H1 (cell line): ENCODE measurements around the gene NAA11. TPM values are rescaled to one million over a fixed set of nuclear protein-coding genes. Genes with fewer than 3 reads are reported as not detected.

ENCODE experiments used
- CTCF ChIA-PET: fragments of 300-600 bp; sonication (Branson Sonifier 250); formaldehyde crosslinking; loops from one replicate; lab custom pipeline; 2021; ENCODE audit not compliant: partially characterized antibody; lab: Charles Lee
- POLR2A ChIA-PET: fragments of 300-600 bp; sonication (Branson Sonifier 250); formaldehyde crosslinking; loops from one replicate; lab custom pipeline; 2021; ENCODE audit warnings: inconsistent platforms; ENCODE audit not compliant: partially characterized antibody; lab: Charles Lee
- DNase-seq, 2 experiments: peaks; one replicate each; pipeline versions ENCODE4 v3.0.0 to v3.0.0-alpha.2; 2010 to 2022; ENCODE audit warnings: low spot score in 2 of 2, low read depth in 1 of 2, mixed read lengths in 1 of 2
- FAIRE-seq: peaks from 2 replicates; lab custom pipeline; 2011; peaks lifted over from hg19 to GRCh38; lab: Jason Lieb, UNC
- H2AFZ ChIP-seq: 2 replicates; pipeline ENCODE4 v1.8.1; 2012; ENCODE audit warnings: low read length, inconsistent platforms
- H2AK5ac ChIP-seq: 2 replicates; pipeline ENCODE4 v1.6.1; 2013; ENCODE audit warnings: low read depth, low read length
- H2BK120ac ChIP-seq: replicated peaks from 2 replicates; pipeline ENCODE3; 2013; ENCODE audit warnings: low read depth, low read length, inconsistent platforms
- H2BK12ac ChIP-seq: 2 replicates; pipeline ENCODE4 v1.6.1; 2013; ENCODE audit warnings: low read depth, low read length
- H2BK15ac ChIP-seq: 2 replicates; pipeline ENCODE4 v1.6.1; 2013; ENCODE audit warnings: low read length
- H2BK20ac ChIP-seq: 2 replicates; pipeline ENCODE4 v1.6.1; 2013; ENCODE audit warnings: low read length
- H2BK5ac ChIP-seq: 2 replicates; pipeline ENCODE4 v1.6.1; 2013; ENCODE audit warnings: low read depth, low read length
- H3K14ac ChIP-seq: 2 replicates; pipeline ENCODE4 v1.6.1; 2013; ENCODE audit warnings: inconsistent platforms; ENCODE audit not compliant: insufficient read length
- H3K18ac ChIP-seq: 2 replicates; pipeline ENCODE4 v1.6.1; 2013; ENCODE audit warnings: low read length; ENCODE audit errors: extremely low read depth
- H3K23ac ChIP-seq: 2 replicates; pipeline ENCODE4 v1.6.1; 2013; ENCODE audit warnings: inconsistent platforms; ENCODE audit not compliant: insufficient read length
- H3K23me2 ChIP-seq: 2 replicates; pipeline ENCODE4 v1.6.1; 2013; ENCODE audit warnings: low read depth, low read length
- H3K27ac ChIP-seq: 2 replicates; pipeline ENCODE4 v1.6.1; 2011; ENCODE audit warnings: low read depth, low read length, inconsistent platforms
- H3K27me3 ChIP-seq, 4 experiments: replicated peaks in 1 of 4; 1 replicate in 1 of 4; 2 replicates in 3 of 4; pipeline versions ENCODE4 v1.6.1 to v1.8.1; 2011 to 2013; ENCODE audit warnings: low read length in 3 of 4, mild to moderate bottlenecking in 3 of 4, inconsistent platforms in 2 of 4, mixed read lengths in 2 of 4, moderate library complexity in 1 of 4; ENCODE audit not compliant: control insufficient read depth in 3 of 4, insufficient read depth in 3 of 4; ENCODE audit errors: extremely low read depth in 1 of 4
- H3K36me3 ChIP-seq, 4 experiments: 2 replicates each; pipeline versions ENCODE4 v1.6.1 to v1.8.1; 2011 to 2013; ENCODE audit warnings: mild to moderate bottlenecking in 4 of 4, low read length in 3 of 4, moderate library complexity in 2 of 4, control low read depth in 1 of 4, inconsistent platforms in 1 of 4; ENCODE audit not compliant: insufficient read depth in 4 of 4, control insufficient read depth in 2 of 4
- H3K4ac ChIP-seq: replicated peaks from 2 replicates; pipeline ENCODE3; 2013; ENCODE audit warnings: low read length, low read depth, mixed read lengths, inconsistent platforms; ENCODE audit not compliant: insufficient read length
- H3K4me1 ChIP-seq, 4 experiments: replicated peaks in 1 of 4; 1 replicate in 1 of 4; 2 replicates in 3 of 4; pipeline versions ENCODE4 v1.6.1 to v1.8.1; 2011 to 2013; ENCODE audit warnings: low read length in 3 of 4, inconsistent platforms in 2 of 4, mixed read lengths in 1 of 4; ENCODE audit not compliant: insufficient read depth in 4 of 4, control insufficient read depth in 3 of 4
- H3K4me2 ChIP-seq, 2 experiments: 2 replicates each; pipeline versions ENCODE4 v1.6.1 to v1.8.1; 2011 to 2013; ENCODE audit warnings: low read depth in 2 of 2, low read length in 2 of 2, control low read depth in 1 of 2, inconsistent platforms in 1 of 2, mild to moderate bottlenecking in 1 of 2; ENCODE audit not compliant: insufficient read depth in 1 of 2
- H3K4me3 ChIP-seq, 4 experiments: fragments of 200-600, 300-600 bp in 1 of 4; sonication (generic), shearing (Covaris generic), sonication (Bioruptor Twin) in 1 of 4; 2 replicates each; pipeline versions ENCODE4 v1.5.1 to v1.8.1; 2011 to 2016; ENCODE audit warnings: low read length in 4 of 4, low read depth in 3 of 4, control low read depth in 2 of 4, inconsistent platforms in 2 of 4, mild to moderate bottlenecking in 2 of 4, mixed read lengths in 1 of 4, moderate library complexity in 1 of 4; ENCODE audit not compliant: insufficient read depth in 2 of 4; ENCODE audit errors: extremely low read depth in 1 of 4
- H3K56ac ChIP-seq: replicated peaks from 2 replicates; pipeline ENCODE3; 2013; ENCODE audit warnings: low read depth, mild to moderate bottlenecking, mixed read lengths, low read length, inconsistent platforms; ENCODE audit not compliant: insufficient read length
- H3K79me1 ChIP-seq: 2 replicates; pipeline ENCODE4 v1.6.1; 2013; ENCODE audit warnings: low read depth, low read length, control low read depth
- H3K79me2 ChIP-seq, 2 experiments: 2 replicates each; pipeline versions ENCODE4 v1.6.1 to v1.8.1; 2012 to 2013; ENCODE audit warnings: low read length in 2 of 2, mild to moderate bottlenecking in 2 of 2, inconsistent platforms in 1 of 2; ENCODE audit not compliant: insufficient read depth in 2 of 2, control insufficient read depth in 1 of 2
- H3K9ac ChIP-seq, 4 experiments: replicated peaks in 1 of 4; 1 replicate in 1 of 4; 2 replicates in 3 of 4; pipeline versions ENCODE4 v1.6.1 to v1.8.1; 2011 to 2013; ENCODE audit warnings: low read depth in 3 of 4, low read length in 3 of 4, control low read depth in 2 of 4, mild to moderate bottlenecking in 2 of 4, moderate library complexity in 2 of 4, inconsistent platforms in 1 of 4; ENCODE audit errors: extremely low read depth in 1 of 4
- H3K9me3 ChIP-seq, 2 experiments: 2 replicates each; pipeline versions ENCODE4 v1.6.1 to v1.8.1; 2012 to 2013; ENCODE audit warnings: mild to moderate bottlenecking in 2 of 2, moderate library complexity in 2 of 2, control low read depth in 1 of 2, inconsistent platforms in 1 of 2, low read depth in 1 of 2, low read length in 1 of 2, mixed read lengths in 1 of 2; ENCODE audit not compliant: insufficient read depth in 2 of 2
- H4K20me1 ChIP-seq, 2 experiments: replicated peaks in 1 of 2; 2 replicates each; pipeline versions ENCODE3 to v1.8.1; 2011 to 2013; ENCODE audit warnings: inconsistent platforms in 2 of 2, low read length in 2 of 2, mild to moderate bottlenecking in 1 of 2; ENCODE audit not compliant: insufficient read depth in 2 of 2, control insufficient read depth in 1 of 2
- H4K5ac ChIP-seq: 2 replicates; pipeline ENCODE4 v1.6.1; 2013; ENCODE audit warnings: low read length, low read depth, mixed read lengths, inconsistent platforms; ENCODE audit not compliant: insufficient read length
- H4K8ac ChIP-seq: 2 replicates; pipeline ENCODE4 v1.8.0; 2013; ENCODE audit warnings: mild to moderate bottlenecking, moderate library complexity, low read length, inconsistent platforms; ENCODE audit not compliant: insufficient read depth; ENCODE audit errors: extremely low read depth
- H4K91ac ChIP-seq: replicated peaks from 2 replicates; pipeline ENCODE3; 2013; ENCODE audit warnings: low read length, mixed read lengths, inconsistent platforms; ENCODE audit not compliant: insufficient read length
- BACH1 ChIP-seq: IDR thresholded peaks from 2 replicates; pipeline ENCODE4 v1.6.1; 2012; ENCODE audit warnings: low read length, improper control_type of control experiment
- KDM1A ChIP-seq: fragments of 200-600, 300-600 bp; sonication (generic); IDR thresholded peaks from 2 replicates; pipeline ENCODE4 v1.7.1; 2016; ENCODE audit warnings: mild to moderate bottlenecking, low read length, borderline replicate concordance
- KDM5A ChIP-seq: fragments of 200-600 bp; IDR thresholded peaks from 2 replicates; pipeline ENCODE4 v1.7.1; 2012; ENCODE audit warnings: mild to moderate bottlenecking, low read length, inconsistent platforms, mixed read lengths
- WGBS, 2 experiments: shearing (Covaris generic) in 1 of 2; methylation state at CpG; one replicate each; pipeline versions ENCODE4 v1.1.6 to v1.1.7; 2013 to 2015; ENCODE audit warnings: low lambda C conversion rate in 2 of 2, mixed read lengths in 2 of 2, inconsistent platforms in 1 of 2, low coverage in 1 of 2, missing lambda C conversion rate in 1 of 2; ENCODE audit not compliant: insufficient replicate concordance in 2 of 2, insufficient coverage in 1 of 2, insufficient read length in 1 of 2; ENCODE audit errors: extremely low coverage in 1 of 2, missing lambda C conversion rate in 1 of 2; 5-methylcytosine and 5-hydroxymethylcytosine counted together
- polyA plus RNA-seq, 7 experiments: library from polyadenylated mRNA; depleted of rRNA in 3 of 7; stranded (reverse) in 5 of 7; unstranded in 2 of 7; fragments of >200 nt in 5 of 7; fragments of 200-250 nt in 2 of 7; gene quantifications; 1 replicate in 5 of 7; 2 replicates in 1 of 7; 4 replicates in 1 of 7; pipeline versions ENCODE4 v1.2.1 to v1.2.3, GENCODE V29; 2011 to 2013; ENCODE audit warnings: missing spikeins in 2 of 7, mixed read lengths in 2 of 7
- total RNA-seq: library from RNA; stranded (reverse); fragmentation: NEBNext Ultra II Directional; extraction: Animal tissue kit (Norgen Biotek cat#: 25700); gene quantifications from 2 replicates; pipeline ENCODE4 v1.2.1, GENCODE V29; 2021
- TF ChIP-seq, protein P1 (sequence below): IDR thresholded peaks from 2 replicates; pipeline ENCODE4 v1.6.1; 2011; ENCODE audit warnings: low read length, improper control_type of control experiment

The NAA11 gene
- total and polyA plus RNA-seq, 2 of the 8 experiments (the other 6 are each of a cell fraction or from before 2014, with no cell fraction given) = not detected

DNA sequence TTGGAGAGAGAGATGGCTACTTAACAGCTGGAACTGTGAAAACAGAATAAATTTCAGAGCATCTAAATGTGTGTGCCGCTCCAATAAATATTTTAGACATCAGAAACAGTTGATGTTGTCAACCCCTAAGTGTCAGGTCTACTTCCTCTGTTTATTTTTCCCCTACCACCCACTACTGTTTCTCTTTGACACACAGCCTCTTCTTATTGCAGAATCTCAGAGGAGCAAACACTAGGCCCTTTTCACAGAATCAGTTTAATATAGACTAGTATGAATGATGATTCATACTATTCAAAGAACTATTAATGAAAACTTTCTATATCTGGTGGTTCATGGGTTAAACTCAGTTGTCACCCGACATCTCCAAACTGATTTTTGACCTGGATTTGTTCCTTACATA, 33.9 kb downstream of the NAA11 start:
- no peaks in the 10 kb centered on the region for H3K27me3 ChIP-seq
- H2AFZ ChIP-seq = no peak overlapping the region
- 93% methylated on average over 2 of the region's 2 CpGs; no CpG with 5 or more reads in 1 of the 2 experiments for WGBS, 2 experiments
- no peak overlapping the region for H4K8ac ChIP-seq
- no peak overlapping the region for H3K4me2 ChIP-seq
- no peak overlapping the region for H4K91ac ChIP-seq
- H3K4me1 ChIP-seq = no peaks in the 10 kb centered on the region
- no peak overlapping the region for H3K14ac ChIP-seq
- H4K5ac ChIP-seq = no peak overlapping the region
- no peaks in the 10 kb centered on the region for H3K36me3 ChIP-seq
- no peak overlapping the region for H3K9ac ChIP-seq
- DNase-seq = no peak
- no peak overlapping the region for H2BK20ac ChIP-seq
- H2AK5ac ChIP-seq = no peak overlapping the region
- no peak overlapping the region for H2BK15ac ChIP-seq
- FAIRE-seq = no peak
- POLR2A ChIA-PET = no interaction called here
- H4K20me1 ChIP-seq = no peaks in the 10 kb centered on the region
- TF ChIP-seq, protein P1, sequence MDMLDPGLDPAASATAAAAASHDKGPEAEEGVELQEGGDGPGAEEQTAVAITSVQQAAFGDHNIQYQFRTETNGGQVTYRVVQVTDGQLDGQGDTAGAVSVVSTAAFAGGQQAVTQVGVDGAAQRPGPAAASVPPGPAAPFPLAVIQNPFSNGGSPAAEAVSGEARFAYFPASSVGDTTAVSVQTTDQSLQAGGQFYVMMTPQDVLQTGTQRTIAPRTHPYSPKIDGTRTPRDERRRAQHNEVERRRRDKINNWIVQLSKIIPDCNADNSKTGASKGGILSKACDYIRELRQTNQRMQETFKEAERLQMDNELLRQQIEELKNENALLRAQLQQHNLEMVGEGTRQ = no peak
- TF ChIP-seq KDM1A (no peak), BACH1 (no peak), KDM5A (no peak)
- H3K4ac ChIP-seq = no peak overlapping the region
- no peak overlapping the region for H2BK12ac ChIP-seq
- no peaks in the 10 kb centered on the region for H3K23me2 ChIP-seq
- no peak overlapping the region for H3K4me3 ChIP-seq
- H2BK5ac ChIP-seq = no peak overlapping the region
- H3K27ac ChIP-seq = no peak overlapping the region
- no peaks in the 10 kb centered on the region for H3K9me3 ChIP-seq
- CTCF ChIA-PET = no interaction called here
- H2BK120ac ChIP-seq = no peak overlapping the region
- H3K79me1 ChIP-seq = no peaks in the 10 kb centered on the region
- H3K79me2 ChIP-seq = no peaks in the 10 kb centered on the region
- no peak overlapping the region for H3K56ac ChIP-seq
- H3K23ac ChIP-seq = no peak overlapping the region
- H3K18ac ChIP-seq = no peak overlapping the region
